GM12872 (cell line): Measurements from ENCODE around the gene PTPN7.

ENCODE experiments used
- CTCF ChIP-seq: IDR thresholded peaks from 3 replicates; pipeline ENCODE4 v1.5.1; 2011; ENCODE audit warnings: low read depth, mild to moderate bottlenecking, low read length, moderate library complexity; ENCODE audit not compliant: insufficient read depth

Gene PTPN7

DNA sequence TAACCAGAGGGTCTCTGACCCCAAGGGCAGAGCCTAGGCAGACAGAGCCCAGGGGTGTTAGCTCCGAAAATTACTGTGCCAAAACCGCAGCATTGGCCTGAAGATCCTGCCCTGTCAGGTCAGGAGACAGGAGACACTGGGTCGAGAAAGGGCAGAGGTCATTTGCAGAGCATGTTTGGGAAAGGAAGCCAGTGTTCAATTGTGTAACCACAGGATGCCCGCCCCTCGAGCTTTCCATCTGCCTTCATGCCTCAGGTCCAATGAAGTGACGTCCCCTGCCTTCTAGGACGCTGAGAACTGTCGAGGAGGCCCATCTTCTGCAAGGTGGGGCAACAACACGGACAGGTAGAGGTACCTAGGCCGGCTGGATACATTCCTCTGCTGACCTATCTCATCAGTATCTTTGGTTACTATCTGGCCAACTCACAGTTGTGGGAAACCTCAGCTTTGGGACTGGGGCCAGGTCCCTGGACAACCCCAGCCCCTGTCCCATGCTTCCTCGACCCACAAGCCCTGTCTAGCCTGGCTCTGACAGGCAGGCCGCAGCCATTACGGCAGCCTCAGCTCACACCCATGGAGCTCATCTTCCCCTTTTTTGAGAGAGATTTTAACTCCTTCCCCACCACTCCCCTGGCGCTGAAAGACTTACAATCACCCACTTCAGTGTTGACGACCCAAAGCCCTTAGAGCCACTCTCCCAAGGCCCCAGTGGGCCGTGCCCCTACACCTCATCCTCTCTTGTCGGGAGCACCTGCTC, 17.2 kb downstream of the PTPN7 start:
- no peak for TF ChIP-seq CTCF

DNA sequence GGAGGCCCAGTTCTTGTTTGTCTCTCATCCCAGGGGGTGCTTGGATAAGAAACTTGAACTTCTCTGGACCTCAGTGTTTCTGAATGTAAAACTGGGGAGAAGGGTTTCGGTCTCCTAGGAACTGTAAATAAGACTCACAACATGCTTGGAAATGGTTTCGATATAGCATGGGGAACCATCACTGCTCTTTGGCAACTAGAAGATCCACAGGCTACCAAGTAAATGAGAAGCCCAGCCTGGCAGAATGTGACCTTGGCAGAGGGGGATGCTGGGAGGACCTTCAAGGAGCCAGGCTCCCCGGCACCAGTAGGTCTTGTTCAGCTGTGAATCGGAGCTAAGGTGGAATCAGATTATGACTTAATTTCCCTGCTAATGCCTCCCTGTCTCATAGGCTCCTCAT, 19.6 kb downstream of the PTPN7 start:
- no peak for TF ChIP-seq CTCF

- TF ChIP-seq CTCF = peak; percentile 91
Measured at GRCh38 chr1:202135221-202135721, 25.1 kb downstream of the PTPN7 start.

- no peak for TF ChIP-seq CTCF
Measured at GRCh38 chr1:202134645-202135172, 25.7 kb downstream of the PTPN7 start.

- TF ChIP-seq CTCF = no peak
Measured at GRCh38 chr1:202133989-202134388, 26.4 kb downstream of the PTPN7 start.

- no peak for TF ChIP-seq CTCF
Measured at GRCh38 chr1:202133496-202133895, 26.9 kb downstream of the PTPN7 start.

DNA sequence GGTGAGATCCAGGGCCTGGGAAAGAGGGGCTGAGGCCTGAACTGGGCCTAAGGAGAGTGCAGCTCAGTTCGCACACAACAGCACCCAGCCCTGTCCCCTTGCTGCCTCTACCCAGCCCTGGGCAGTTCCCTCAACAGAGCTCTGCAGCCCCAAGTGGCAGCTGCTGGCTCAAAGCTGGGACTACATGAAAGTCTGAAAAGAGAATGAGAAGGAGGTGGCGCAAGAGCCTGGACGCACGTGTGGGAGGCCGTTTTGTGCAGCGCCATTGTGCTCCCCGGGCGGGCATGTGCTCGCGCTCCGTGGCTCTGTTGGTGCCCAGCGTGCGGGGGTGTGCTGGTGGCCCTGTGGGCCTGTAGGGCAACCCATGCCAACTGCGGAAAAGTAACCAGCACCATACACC, 27.4 kb downstream of the PTPN7 start:
- TF ChIP-seq CTCF = no peak
